HG03097 (cell line): ENCODE data around the gene PARVG.

Experiments used
- ATAC-seq: cut with Tn5 transposase; IDR thresholded peaks from one replicate; pipeline ENCODE4 v1.9.1; 2021; ENCODE audit not compliant: unreplicated experiment, low FRiP score

The PARVG gene

DNA sequence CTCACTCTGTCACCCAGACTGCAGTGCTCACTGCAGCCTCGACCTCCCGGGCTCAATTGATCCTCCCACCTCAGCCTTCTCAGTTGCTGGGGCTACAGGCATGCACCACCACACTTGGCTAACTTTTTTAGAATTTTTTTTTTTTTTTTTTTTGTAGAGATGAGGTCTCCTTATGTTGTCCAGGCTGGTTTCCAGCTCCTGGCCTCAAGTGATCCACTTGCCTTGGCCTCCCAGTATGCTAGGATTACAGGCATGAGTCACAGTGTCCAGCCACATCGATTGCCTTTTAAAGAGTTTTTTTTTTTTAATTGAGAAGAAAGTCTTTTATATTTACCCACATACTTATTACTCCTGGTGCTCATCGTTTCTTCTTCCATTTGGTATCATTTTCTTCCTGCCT is 30.0 kb downstream of the PARVG start:
- no peak for ATAC-seq

DNA sequence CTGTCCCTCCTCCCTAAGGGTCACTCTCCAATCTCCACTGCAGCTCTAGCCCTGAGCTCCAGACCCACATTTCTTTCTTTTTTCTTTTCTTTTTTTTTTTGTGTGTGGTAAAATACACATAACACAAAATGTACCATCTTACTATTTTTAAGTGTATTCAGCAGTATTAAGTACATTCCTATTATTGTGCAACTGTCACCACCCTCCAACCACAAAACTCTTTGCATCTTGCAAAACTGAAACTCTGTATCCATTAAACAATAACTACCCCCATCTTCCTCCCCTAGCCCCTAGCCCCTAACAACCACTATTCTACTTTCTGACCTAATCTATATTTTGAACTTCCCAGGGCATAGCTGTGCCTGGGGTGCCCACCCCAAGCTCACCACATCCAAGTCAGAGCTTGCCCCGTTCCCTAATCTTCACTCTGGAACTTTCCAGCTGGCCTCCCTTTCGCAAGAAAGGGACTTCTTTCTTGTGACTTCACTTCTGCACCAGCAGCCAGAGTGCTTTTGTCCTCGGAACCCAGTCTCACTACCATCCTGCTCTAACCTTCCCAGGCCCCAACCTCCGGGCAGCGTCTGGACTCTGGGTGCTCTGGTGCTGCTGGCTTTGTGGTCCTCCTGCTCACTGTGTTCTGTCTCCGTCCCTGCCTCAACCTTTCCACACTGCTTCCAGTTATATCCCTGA is 30.7 kb downstream of the PARVG start:
- no peak for ATAC-seq

GRCh38 chr22:44211946-44212930 is 31.5 kb downstream of the PARVG start:
- ATAC-seq: no peak

GRCh38 chr22:44212936-44213335 is 32.2 kb downstream of the PARVG start:
- no peak for ATAC-seq

- no peak for ATAC-seq
Observed at GRCh38 chr22:44213489-44214043, 32.8 kb downstream of the PARVG start.

DNA sequence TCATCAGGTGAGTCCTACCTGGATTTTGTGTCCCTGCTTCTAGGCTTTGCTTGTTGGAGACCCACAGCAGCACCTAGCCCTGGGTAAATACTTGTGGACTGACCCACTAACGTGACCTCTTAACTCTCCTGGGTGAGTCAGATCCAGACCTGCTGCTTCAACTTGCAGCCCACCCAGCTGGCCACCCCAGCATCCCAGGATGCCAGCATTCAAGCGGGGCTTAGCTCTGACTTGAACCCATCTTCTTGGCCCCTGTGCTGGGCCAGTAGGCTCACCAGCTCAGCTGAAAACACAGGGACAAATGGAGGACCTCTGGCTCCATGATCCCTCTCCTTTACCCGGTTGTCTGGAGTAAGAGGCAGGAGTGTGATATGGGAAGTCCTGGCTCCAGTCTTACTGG is 33.5 kb downstream of the PARVG start:
- no peak for ATAC-seq

GRCh38 chr22:44214764-44215163 is 34.0 kb downstream of the PARVG start:
- no peak for ATAC-seq

DNA sequence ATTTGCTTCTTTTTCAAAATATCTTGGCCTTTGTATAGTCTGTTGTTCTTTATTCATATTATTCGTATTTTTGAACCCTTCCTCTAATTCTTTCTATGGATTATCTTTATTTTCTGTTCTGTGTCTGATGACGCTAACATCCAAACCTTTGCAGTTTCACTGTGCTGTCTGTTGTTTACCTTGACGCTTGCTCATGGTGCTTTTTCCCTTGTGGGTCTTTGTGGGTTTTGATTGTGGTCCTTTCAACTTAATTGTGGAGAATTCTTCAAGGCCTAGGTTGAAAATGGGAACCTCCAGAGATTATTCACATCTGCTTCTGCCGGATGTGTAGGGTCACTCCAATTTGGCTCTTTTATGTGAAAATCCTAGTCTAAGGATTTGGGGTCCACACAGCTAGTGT is 34.6 kb downstream of the PARVG start:
- no peak for ATAC-seq

- ATAC-seq: no peak
Observed at GRCh38 chr22:44217346-44217745, 36.6 kb downstream of the PARVG start.

- no peak for ATAC-seq
Observed at GRCh38 chr22:44218071-44218470, 37.3 kb downstream of the PARVG start.

- no peak for ATAC-seq
Observed at GRCh38 chr22:44219101-44219870, 38.6 kb downstream of the PARVG start.

- ATAC-seq: no peak
Observed at GRCh38 chr22:44220727-44221680, 40.3 kb downstream of the PARVG start.

DNA sequence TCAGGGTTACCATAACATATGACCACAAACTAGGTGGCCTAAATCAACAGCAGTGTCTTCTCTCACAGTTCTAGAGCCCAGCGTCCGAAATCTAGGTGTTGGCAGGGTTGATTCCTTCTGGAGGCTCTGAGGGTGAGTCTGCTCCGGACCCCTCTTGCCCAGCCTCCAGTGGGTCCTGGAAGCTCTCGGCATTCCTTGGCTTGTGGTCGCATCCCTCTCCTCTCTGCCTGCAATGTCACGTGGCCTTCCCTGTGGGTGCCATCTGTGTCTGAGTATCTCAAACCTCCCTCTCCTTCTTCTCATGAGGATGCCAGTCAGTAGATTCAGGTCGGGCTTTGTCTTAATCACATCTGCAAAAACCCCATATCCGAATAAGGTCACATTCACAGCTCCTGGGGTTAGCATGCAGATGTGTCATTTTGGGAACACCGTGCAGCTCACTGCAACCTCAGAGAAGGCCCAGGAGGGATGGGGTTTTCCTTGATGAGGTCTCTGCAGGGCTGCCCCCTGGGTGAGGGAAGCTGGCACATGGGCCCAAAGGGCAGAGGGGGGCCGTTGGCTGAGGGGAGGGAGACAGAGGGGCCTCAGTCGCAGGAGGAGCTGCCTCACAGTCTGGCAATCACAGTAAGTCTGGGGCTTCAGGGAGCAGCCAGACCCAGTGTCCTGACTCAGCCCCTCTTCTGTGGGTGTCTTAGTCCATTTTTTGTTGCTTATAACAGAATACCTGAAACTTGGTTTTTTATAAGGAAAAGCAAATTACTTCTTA is 41.2 kb downstream of the PARVG start:
- ATAC-seq: no peak

DNA sequence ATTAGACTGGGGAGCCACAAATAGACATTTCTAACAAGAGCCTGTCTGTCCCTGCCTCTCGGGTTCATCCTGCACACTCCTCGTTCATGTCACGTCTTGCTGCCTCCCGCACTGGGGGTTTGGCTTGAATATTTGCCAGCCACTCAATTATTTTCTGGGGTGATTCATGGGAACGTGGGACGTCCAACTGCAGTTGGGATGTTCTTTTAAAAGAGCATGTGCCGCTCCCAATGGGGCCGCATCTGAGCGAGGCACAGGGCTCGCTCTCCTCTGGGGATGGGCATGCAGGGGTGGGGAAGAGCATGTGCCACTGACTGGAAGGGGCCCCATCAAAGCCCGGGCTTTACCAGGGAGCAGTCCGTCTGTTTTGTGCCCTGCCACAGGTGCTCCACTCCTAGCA is 43.4 kb downstream of the PARVG start:
- no peak for ATAC-seq

DNA sequence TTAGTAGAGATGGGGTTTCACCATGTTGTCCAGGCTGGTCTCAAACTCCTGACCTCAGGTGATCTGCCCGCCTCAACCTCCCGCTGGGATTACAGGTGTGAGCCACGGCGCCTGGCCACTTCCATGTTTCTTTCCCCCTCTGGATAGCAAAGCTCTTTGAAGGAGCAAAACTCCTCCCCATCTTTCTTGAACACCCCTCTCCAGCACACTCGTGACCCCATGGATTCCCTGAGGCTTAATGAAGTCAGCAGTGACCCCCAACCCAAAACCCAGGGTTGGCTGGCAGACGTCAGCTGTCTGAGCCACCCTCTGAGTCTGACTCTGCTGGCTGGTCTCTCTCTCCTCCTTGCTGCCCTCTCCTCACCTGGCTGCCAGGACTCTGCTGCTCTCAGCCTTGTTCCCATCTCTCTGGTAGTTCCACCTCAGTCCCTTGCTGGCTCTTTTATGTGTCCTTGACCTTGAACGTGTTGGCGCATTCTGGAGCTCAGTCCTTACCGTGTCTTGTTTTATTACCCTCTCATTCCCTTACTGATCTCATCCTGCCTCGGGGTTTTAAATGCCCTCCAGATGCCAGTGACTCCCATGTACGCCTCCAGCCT is 44.5 kb downstream of the PARVG start:
- ATAC-seq: no peak

- no peak for ATAC-seq
Observed at GRCh38 chr22:44225812-44226211, 45.1 kb downstream of the PARVG start.

- ATAC-seq: no peak
Observed at GRCh38 chr22:44229331-44229730, 48.6 kb downstream of the PARVG start.

DNA sequence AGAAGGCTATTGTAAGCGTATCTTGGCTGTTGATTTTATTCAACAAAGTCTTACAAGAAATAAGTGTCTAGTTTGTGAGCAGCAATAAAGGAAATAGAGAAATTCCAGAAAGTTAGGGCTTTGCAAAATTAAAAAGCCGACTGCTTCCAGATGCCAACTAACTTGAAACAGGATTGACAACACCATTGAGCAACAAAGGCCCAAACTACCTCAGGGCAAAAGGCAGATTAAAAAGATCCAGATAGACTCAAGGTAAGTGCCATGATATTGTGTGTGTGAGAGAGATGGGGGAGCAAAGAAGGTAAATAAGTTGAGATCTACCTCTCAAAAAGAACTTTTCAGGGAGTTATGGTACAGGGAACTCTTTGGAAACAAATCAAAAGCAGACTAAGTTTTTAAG is 49.1 kb downstream of the PARVG start:
- ATAC-seq: no peak

- ATAC-seq: no peak
Observed at GRCh38 chr22:44231233-44231632, 50.5 kb downstream of the PARVG start.
